BLaER1 treated with 17β-estradiol and CSF1 and Interleukin-3, amounts not matched to agents 10 nM and 100 nM (cell line): ENCODE data around the gene PRR16.

Experiments
- H3K27ac ChIP-seq, 11 experiments: shearing (Covaris generic); formaldehyde crosslinking; 2 replicates each; pipeline ENCODE4 v1.8.1; 2022
- H3K27me3 ChIP-seq, 11 experiments: shearing (Covaris generic); formaldehyde crosslinking; 2 replicates each; pipeline ENCODE4 v1.8.1; 2022
- H3K36me3 ChIP-seq, 11 experiments: shearing (Covaris generic); formaldehyde crosslinking; 2 replicates each; pipeline ENCODE4 v1.8.1; 2022
- H3K4me1 ChIP-seq, 10 experiments: shearing (Covaris generic); formaldehyde crosslinking; 2 replicates each; pipeline ENCODE4 v1.8.1; 2022
- H3K4me2 ChIP-seq, 11 experiments: shearing (Covaris generic); formaldehyde crosslinking; 2 replicates each; pipeline ENCODE4 v1.8.1; 2022
- H3K4me3 ChIP-seq, 10 experiments: shearing (Covaris generic); formaldehyde crosslinking; 2 replicates each; pipeline ENCODE4 v1.8.1; 2022
- H3K9ac ChIP-seq, 11 experiments: shearing (Covaris generic); formaldehyde crosslinking; 2 replicates each; pipeline ENCODE4 v1.8.1; 2022
- H3K9me3 ChIP-seq, 11 experiments: shearing (Covaris generic); formaldehyde crosslinking; replicated peaks in 1 of 11; 2 replicates each; pipeline ENCODE4 v1.8.1; 2022
- H4K20me1 ChIP-seq, 11 experiments: shearing (Covaris generic); formaldehyde crosslinking; 2 replicates each; pipeline ENCODE4 v1.8.1; 2022
- Cebpa-rat ChIP-seq, 11 experiments: shearing (Covaris generic); IDR thresholded peaks; 2 replicates each; pipeline ENCODE4 v1.8.1; 2022

PRR16 gene

DNA sequence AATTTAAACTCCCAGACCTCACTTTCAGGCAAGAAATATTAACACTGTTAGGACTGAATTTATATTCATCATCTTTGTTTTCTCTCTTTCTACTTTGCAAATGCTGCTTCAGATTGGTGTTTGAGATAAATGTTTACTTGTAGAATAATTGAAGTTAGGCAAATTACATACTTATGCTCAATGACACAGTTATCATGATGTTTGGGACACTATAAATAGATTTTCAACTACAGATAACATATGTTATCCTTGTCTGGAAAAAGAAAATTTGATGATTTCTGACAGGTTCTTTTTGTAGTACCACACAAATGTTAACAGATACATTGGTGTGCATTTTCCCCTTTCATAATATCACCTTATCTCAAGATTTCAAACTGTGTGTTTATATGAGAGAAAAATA, 7.9 kb downstream of the PRR16 start:
- TF ChIP-seq Cebpa-rat (IDR thresholded peaks at IDR 0.05) = no peak
- H3K9ac ChIP-seq = no peak overlapping the region
- no peak overlapping the region for H3K4me2 ChIP-seq
- no peaks in the 10 kb centered on the region for H3K27me3 ChIP-seq
- H4K20me1 ChIP-seq = no peaks in the 10 kb centered on the region
- no peaks in the 10 kb centered on the region for H3K9me3 ChIP-seq
- H3K4me1 ChIP-seq = no peaks in the 10 kb centered on the region
- H3K36me3 ChIP-seq = no peaks in the 10 kb centered on the region
- H3K27ac ChIP-seq = no peak overlapping the region
- no peak overlapping the region for H3K4me3 ChIP-seq

DNA sequence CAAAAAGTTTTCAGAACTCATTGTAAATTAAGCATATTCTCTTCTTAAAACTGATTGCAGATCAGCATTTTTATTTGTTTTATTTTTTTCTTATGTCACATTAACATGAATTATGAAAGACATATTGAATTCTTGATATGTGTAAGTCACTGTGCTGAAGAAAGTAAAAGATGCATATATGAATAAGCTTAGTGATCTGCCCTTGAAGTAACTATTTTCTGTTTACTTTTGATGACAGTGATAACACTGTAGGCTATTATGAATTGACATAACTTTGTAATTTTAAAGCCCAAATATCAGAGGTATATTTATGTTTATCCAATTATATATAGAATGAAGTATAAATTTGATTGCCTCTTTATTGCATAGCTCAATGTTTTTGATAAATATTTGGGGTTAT, 8.8 kb downstream of the PRR16 start:
- H3K4me3 ChIP-seq = no peak overlapping the region
- no peak overlapping the region for H3K9ac ChIP-seq
- no peak overlapping the region for H3K27ac ChIP-seq
- H4K20me1 ChIP-seq = no peaks in the 10 kb centered on the region
- no peaks in the 10 kb centered on the region for H3K27me3 ChIP-seq
- no peaks in the 10 kb centered on the region for H3K4me1 ChIP-seq
- TF ChIP-seq Cebpa-rat (IDR thresholded peaks at IDR 0.05) = no peak
- H3K36me3 ChIP-seq = no peaks in the 10 kb centered on the region
- H3K4me2 ChIP-seq = no peak overlapping the region
- no peaks in the 10 kb centered on the region for H3K9me3 ChIP-seq

DNA sequence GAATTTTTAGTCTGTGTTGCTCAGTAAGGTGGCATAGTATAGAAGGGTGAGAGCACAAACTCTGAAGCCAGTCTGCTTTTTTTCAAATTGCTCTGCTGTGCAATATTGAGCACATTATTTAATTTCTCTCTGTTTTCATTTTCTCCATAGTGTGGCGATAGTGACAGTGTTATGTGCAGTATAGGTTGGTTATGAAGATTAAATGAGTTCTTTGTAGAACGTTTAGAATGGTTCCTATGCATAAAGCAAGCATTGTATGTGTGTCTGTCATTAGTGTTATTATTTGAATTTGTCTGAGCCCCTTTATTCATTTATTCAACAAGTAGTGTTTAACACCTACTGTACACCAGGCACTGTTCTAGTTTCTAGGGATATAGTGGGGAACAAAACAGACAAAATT, 9.2 kb downstream of the PRR16 start:
- H4K20me1 ChIP-seq = no peaks in the 10 kb centered on the region
- H3K4me1 ChIP-seq = no peaks in the 10 kb centered on the region
- no peak overlapping the region for H3K4me3 ChIP-seq
- TF ChIP-seq Cebpa-rat (IDR thresholded peaks at IDR 0.05) = no peak
- no peak overlapping the region for H3K4me2 ChIP-seq
- no peaks in the 10 kb centered on the region for H3K36me3 ChIP-seq
- no peak overlapping the region for H3K9ac ChIP-seq
- no peak overlapping the region for H3K27ac ChIP-seq
- no peaks in the 10 kb centered on the region for H3K27me3 ChIP-seq
- no peaks in the 10 kb centered on the region for H3K9me3 ChIP-seq

DNA sequence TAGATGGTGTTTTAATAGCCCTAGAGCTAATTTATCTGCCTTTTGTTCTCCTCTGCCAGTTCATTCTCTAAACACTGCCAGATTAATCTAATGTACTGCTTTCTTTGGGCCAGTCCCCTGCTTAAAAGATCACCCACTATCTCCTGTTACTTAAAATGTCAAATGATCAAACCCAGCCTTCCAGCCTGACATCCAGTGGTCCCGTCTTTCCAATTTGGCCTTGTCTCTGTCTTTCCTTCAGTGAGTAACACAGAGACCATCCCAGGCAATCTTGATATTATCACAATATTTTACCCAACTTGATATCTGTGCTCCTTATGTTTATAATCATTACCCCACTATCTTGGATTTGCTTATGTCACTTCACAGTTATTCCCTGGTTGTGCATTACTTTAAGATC, 12.0 kb downstream of the PRR16 start:
- Histone ChIP-seq H4K20me1 (no peaks in the 10 kb centered on the region), H3K27ac (no peak overlapping the region), H3K27me3 (no peaks in the 10 kb centered on the region), H3K4me1 (no peaks in the 10 kb centered on the region), H3K4me3 (no peak overlapping the region), H3K9ac (no peak overlapping the region), H3K4me2 (no peak overlapping the region), H3K9me3 (no peaks in the 10 kb centered on the region), H3K36me3 (no peaks in the 10 kb centered on the region)
- no peak for TF ChIP-seq Cebpa-rat (IDR thresholded peaks at IDR 0.05)

DNA sequence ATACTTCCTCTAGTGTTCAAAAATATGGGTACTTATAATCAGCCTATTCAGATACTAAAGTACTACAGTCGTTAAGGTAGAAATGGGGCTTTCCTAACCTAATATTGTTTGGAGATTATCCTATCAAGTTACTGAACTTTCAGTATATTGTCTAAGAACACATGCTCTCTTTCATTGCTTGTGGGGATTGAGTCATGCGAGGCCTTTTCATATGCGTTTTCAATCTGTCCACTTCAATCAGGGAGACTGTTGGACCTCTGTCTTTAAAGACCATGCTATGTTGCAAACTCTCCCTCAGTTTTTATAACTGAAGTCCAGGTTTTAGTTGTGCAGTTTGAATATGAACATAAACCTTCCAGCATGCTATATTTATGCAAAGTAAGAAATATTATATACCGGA, 15.0 kb downstream of the PRR16 start:
- Histone ChIP-seq H3K4me2 (no peak overlapping the region), H3K4me3 (no peak overlapping the region)
- TF ChIP-seq Cebpa-rat (IDR thresholded peaks at IDR 0.05) = no peak

DNA sequence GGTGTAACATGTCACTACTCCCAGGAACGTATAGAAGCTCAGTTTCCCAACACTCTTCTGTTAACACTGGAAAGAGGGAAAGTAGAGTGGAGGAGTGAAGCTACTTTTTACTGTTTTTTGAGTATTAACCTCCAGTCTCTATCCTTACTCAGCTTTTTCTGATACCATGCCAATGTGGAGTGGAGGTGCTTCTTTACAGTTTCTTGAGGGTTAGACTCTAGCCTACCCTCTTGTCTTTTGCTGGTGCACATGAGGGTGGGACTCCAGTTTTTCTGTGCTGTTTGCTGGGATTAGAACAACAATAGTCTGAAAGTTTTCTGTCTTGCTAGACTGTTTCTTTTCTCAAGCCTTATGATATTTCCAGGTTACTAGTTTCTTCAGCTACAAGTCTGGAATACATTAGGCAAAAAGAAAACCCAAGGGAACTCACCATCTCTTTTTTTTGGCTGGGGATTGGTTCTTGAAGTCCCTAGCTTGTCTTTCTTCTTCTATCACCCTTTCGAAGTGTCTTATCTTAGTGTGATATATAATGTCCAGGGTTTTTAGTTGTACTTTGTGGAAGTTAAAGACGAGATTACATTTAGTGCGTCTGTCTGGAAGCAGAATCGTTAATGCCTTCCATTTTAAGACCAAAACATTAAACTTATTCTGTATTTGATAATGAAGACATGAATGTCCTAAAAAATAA, 35.9 kb downstream of the PRR16 start:
- no peak overlapping the region for H3K27ac ChIP-seq
- H4K20me1 ChIP-seq = no peaks in the 10 kb centered on the region
- H3K9ac ChIP-seq = no peak overlapping the region
- H3K36me3 ChIP-seq = no peaks in the 10 kb centered on the region
- H3K9me3 ChIP-seq = no peaks in the 10 kb centered on the region
- H3K4me1 ChIP-seq = no peaks in the 10 kb centered on the region
- TF ChIP-seq Cebpa-rat (IDR thresholded peaks at IDR 0.05) = no peak
- H3K4me2 ChIP-seq = no peak overlapping the region
- no peak overlapping the region for H3K4me3 ChIP-seq
- no peaks in the 10 kb centered on the region for H3K27me3 ChIP-seq

More for the DNA sequence above, 15.0 kb downstream of the PRR16 start:
- Histone ChIP-seq H3K27me3 (no peaks in the 10 kb centered on the region), H4K20me1 (no peaks in the 10 kb centered on the region), H3K9me3 (no peaks in the 10 kb centered on the region), H3K36me3 (no peaks in the 10 kb centered on the region), H3K4me1 (no peaks in the 10 kb centered on the region), H3K9ac (no peak overlapping the region), H3K27ac (no peak overlapping the region)

DNA sequence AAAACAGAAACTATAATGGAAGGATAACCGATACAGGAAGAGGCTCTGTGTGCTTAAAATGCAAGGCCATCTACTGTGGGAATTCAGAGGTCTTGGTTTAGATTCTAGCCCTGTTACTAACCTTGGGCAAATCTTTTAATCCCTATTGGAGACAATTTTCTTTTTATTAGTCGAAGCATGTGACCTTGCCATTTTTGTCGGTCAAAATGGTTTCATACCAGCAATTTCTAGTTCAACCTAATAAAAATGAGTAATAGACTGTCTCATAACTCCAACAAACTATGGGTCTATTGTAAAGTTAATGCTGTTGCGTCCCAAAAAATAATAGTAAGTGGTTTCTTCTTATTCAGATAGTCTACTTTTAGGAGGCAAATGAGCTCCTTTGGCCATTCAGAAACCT, 38.4 kb downstream of the PRR16 start:
- no peak for TF ChIP-seq Cebpa-rat (IDR thresholded peaks at IDR 0.05)
- no peaks in the 10 kb centered on the region for H3K36me3 ChIP-seq

DNA sequence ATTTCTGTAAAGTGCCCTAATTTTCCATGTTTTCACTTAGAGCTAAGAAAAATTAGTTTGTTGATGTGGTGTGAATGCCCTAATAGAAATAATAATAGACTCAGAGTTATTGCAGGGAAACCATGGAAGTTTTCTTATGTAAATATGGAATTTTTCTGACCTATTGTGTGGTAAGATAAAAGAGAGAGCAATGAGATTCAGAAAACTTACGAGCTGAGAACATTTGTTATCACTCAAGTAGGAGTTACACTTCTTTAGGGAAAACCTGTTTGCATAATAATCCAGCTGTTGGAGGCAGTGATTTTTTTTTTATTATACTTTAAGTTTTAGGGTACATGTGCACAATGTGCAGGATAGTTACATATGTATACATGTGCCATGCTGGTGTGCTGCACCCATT, 39.2 kb downstream of the PRR16 start:
- Histone ChIP-seq H3K9me3 (no peaks in the 10 kb centered on the region), H3K4me1 (no peaks in the 10 kb centered on the region), H3K4me2 (no peak overlapping the region), H3K4me3 (no peak overlapping the region), H3K27me3 (no peaks in the 10 kb centered on the region), H4K20me1 (no peaks in the 10 kb centered on the region; a peak in 1 of 22 replicates), H3K36me3 (no peaks in the 10 kb centered on the region), H3K9ac (no peak overlapping the region), H3K27ac (no peak overlapping the region)
- no peak for TF ChIP-seq Cebpa-rat (IDR thresholded peaks at IDR 0.05)

More for the DNA sequence above, 38.4 kb downstream of the PRR16 start:
- Histone ChIP-seq H3K27me3 (no peaks in the 10 kb centered on the region), H3K9ac (no peak overlapping the region), H3K4me3 (no peak overlapping the region), H3K9me3 (no peaks in the 10 kb centered on the region), H3K4me1 (no peaks in the 10 kb centered on the region), H3K4me2 (no peak overlapping the region), H4K20me1 (no peaks in the 10 kb centered on the region; a peak in 1 of 22 replicates), H3K27ac (no peak overlapping the region)

DNA sequence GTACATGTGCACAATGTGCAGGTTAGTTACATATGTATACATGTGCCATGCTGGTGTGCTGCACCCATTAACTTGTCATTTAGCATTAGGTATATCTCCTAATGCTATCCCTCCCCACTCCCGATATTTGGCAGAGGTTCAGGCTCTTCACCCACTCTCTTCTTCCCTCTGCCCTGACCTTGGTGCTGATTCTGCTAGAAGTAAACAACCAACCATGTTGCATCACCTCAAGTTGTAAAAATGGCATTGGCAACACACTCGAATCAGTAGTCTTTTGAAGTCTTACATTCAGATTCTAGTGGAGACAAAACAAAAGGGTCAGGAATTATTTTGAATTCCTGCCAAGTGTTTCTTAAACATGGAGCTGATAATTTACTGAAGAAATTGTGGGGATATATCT, 40.0 kb downstream of the PRR16 start:
- Histone ChIP-seq H3K9ac (no peak overlapping the region), H3K27ac (no peak overlapping the region), H3K4me2 (no peak overlapping the region), H3K27me3 (no peaks in the 10 kb centered on the region), H3K4me1 (no peaks in the 10 kb centered on the region), H3K4me3 (no peak overlapping the region), H3K36me3 (no peaks in the 10 kb centered on the region), H3K9me3 (no peaks in the 10 kb centered on the region), H4K20me1 (no peaks in the 10 kb centered on the region; a peak in 1 of 22 replicates)
- TF ChIP-seq Cebpa-rat (IDR thresholded peaks at IDR 0.05) = no peak

DNA sequence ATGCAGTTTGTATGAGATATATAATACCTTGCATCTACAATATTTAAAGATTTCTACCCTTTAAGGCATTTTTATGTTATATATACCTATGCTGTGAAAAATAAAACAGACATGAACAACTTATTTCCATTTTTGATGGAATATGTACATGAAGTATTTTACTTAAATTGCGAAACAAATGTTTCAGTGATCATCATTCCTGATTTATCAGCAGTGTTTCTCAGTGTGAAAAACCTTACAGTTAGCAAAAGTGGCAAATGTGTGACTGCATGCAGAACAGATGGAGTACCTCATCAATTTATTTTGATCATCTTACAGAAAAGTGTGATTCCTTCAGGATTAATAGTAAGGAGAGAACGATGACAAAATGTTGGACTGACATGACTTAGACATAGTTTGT, 43.1 kb downstream of the PRR16 start:
- Histone ChIP-seq H3K9me3 (no peaks in the 10 kb centered on the region), H3K9ac (no peak overlapping the region), H3K36me3 (no peaks in the 10 kb centered on the region), H3K27ac (no peak overlapping the region), H4K20me1 (no peaks in the 10 kb centered on the region; a peak in 1 of 22 replicates), H3K27me3 (no peaks in the 10 kb centered on the region), H3K4me1 (no peaks in the 10 kb centered on the region), H3K4me3 (no peak overlapping the region), H3K4me2 (no peak overlapping the region)
- no peak for TF ChIP-seq Cebpa-rat (IDR thresholded peaks at IDR 0.05)
